Measurements from ENCODE around the gene VSX1.

DNA sequence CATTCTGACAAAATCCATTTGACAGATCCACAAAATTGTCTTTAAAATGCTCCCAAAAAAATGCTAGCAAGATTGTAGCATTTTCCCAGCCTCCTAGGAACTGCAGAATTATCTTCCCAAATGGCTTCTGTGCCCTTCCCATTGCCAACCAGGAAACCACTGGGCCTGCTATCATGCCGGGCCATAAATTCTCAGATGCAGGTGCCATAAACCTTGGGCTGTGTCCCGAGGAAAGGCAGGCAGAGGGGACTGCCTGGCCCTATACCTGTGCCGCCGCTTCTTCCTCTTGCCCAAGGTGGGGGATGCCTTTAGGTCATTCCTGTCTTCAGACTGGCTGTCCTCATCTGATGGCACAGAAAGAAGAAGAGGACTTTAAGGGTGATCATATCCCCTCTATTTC, 2.8 kb downstream of the VSX1 start:
- TF ChIP-seq, protein P1, sequence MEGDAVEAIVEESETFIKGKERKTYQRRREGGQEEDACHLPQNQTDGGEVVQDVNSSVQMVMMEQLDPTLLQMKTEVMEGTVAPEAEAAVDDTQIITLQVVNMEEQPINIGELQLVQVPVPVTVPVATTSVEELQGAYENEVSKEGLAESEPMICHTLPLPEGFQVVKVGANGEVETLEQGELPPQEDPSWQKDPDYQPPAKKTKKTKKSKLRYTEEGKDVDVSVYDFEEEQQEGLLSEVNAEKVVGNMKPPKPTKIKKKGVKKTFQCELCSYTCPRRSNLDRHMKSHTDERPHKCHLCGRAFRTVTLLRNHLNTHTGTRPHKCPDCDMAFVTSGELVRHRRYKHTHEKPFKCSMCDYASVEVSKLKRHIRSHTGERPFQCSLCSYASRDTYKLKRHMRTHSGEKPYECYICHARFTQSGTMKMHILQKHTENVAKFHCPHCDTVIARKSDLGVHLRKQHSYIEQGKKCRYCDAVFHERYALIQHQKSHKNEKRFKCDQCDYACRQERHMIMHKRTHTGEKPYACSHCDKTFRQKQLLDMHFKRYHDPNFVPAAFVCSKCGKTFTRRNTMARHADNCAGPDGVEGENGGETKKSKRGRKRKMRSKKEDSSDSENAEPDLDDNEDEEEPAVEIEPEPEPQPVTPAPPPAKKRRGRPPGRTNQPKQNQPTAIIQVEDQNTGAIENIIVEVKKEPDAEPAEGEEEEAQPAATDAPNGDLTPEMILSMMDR (IDR thresholded peaks at IDR 0.05), result no peak
- TF ChIP-seq POLR2A (IDR thresholded peaks at IDR 0.05), result no peak
